Ovary (tissue), 9 donors: Measurements from ENCODE around the gene GTPBP1. TPM values are rescaled to one million over a fixed set of nuclear protein-coding genes. Genes with fewer than 3 reads are reported as not detected.

Experiments used
- DNase-seq, 5 donors: peaks; one replicate each; pipeline ENCODE4 v3.0.0-alpha.2; 2019 to 2020
- H3K27ac ChIP-seq, 2 donors: fragments of 200-600 bp; one replicate each; pipeline versions ENCODE4 v1.5.1 to v1.8.0; 2019 to 2022
- H3K27me3 ChIP-seq: fragments of 200-600 bp; one replicate; pipeline ENCODE4 v1.8.0; 2022
- H3K36me3 ChIP-seq: fragments of 200-600 bp; sonication (generic); one replicate; pipeline ENCODE4 v1.5.1; 2019
- H3K4me1 ChIP-seq: one replicate; pipeline ENCODE4 v1.8.1; 2013; ENCODE audit warnings: mild to moderate bottlenecking, moderate library complexity; ENCODE audit not compliant: insufficient read depth
- H3K4me3 ChIP-seq: fragments of 200-600 bp; sonication (generic); one replicate; pipeline ENCODE4 v1.5.1; 2017
- H3K9me3 ChIP-seq, 2 donors: fragments of 200-600 bp in 1 of 2; sonication (generic) in 1 of 2; one replicate each; pipeline versions ENCODE4 v1.5.1 to v1.8.1; 2013 to 2019; ENCODE audit warnings: mild to moderate bottlenecking in 1 of 2, moderate library complexity in 1 of 2
- EP300 ChIP-seq: sonication (generic); formaldehyde crosslinking; IDR thresholded peaks from one replicate; pipeline ENCODE4 v1.6.1; 2017; ENCODE audit warnings: antibody characterized with exemption
- POLR2A ChIP-seq: fragments of 450-650 bp; IDR thresholded peaks from one replicate; pipeline ENCODE4 v1.6.1; 2017; ENCODE audit warnings: antibody characterized with exemption, mild to moderate bottlenecking, moderate library complexity
- WGBS, 3 donors: extraction: QIAGEN DNeasy Blood & Tissue Kit in 1 of 3; methylation state at CpG; one replicate each; pipeline versions ENCODE4 v1.1.5 to v1.1.7; 2013 to 2017; 5-methylcytosine and 5-hydroxymethylcytosine counted together
- intact Hi-C, 4 donors: fragments of 100-400 bp; cut with DNase I; formaldehyde crosslinking; loops; one replicate each; pipeline versions ENCODE4 v1.11.0 to v1.15.1; 2022 to 2023
- polyA plus RNA-seq, 2 donors: library from polyadenylated mRNA; stranded (reverse); fragments of 200-250 nt in 1 of 2; fragments of 350-450 nt in 1 of 2; fragmentation: Illumina TruSeq in 1 of 2; extraction: RNeasy Lipid Tissue Mini Kit (QIAGEN cat#74804) in 1 of 2; gene quantifications; one replicate each; pipeline ENCODE4 v1.2.3, GENCODE V29; 2013 to 2014
- total RNA-seq, 7 donors: library from RNA; depleted of rRNA in 2 of 7; stranded (reverse); fragments of >200 nt in 2 of 7; fragmentation: NEBNext Ultra II Directional in 3 of 7; extraction: Animal tissue kit (Norgen Biotek cat#: 25700) in 3 of 7; gene quantifications; one replicate each; pipeline versions ENCODE4 v1.1.0 to v1.2.4, GENCODE V29; 2016 to 2023
- TF ChIP-seq, protein P1 (sequence below), 3 donors: fragments of 450-650 bp in 2 of 3; fragments of 200-600 bp in 1 of 3; IDR thresholded peaks; one replicate each; pipeline versions ENCODE4 v1.5.1 to v1.8.0; 2016 to 2022; ENCODE audit warnings: antibody characterized with exemption in 3 of 3, mild to moderate bottlenecking in 1 of 3
- donor health status: DM: no; HTN: no; CAD: no; lungs with moderate emphysema.
- donor health status: DM: no; HTN: no; CAD: no.
- donor health status: Bipolar disorder and iron deficiency.
- donor health status: DM: yes; HTN: yes; CAD: no.
- donor health status: DM: no; HTN: no; CAD: no.
- donor health status: DM: yes; HTN: yes; CAD: no.

The GTPBP1 gene
- total and polyA plus RNA-seq, 9 donors = 16.9 to 71.3 (median 59.9) TPM

DNA sequence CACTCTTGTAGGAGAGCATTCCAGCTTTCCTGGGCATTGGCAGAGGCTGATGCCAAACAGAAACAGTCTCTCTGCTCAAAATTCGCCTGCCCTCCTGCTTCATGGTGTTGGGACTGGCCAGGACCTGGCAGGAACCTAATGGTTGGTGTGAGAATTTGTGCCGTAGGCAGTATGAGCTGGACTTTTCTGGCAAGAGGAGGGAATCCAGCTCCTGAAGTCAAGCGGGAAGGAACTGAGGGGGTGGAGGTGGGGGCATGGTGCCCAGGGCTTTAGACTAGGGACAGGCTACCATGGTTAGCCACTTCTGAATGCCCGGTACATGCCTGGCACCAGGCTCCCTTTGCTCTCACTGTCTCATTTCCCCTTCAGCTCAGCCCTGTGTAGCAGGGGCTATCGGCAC lies 30.9 kb upstream of the GTPBP1 start:
- Histone ChIP-seq H3K4me1 (no peaks in the 10 kb centered on the region), H3K27ac (no peak overlapping the region), H3K9me3 (no peaks in the 10 kb centered on the region), H3K4me3 (no peak overlapping the region), H3K27me3 (no peaks in the 10 kb centered on the region), H3K36me3 (no peaks in the 10 kb centered on the region)
- TF ChIP-seq, protein P1, sequence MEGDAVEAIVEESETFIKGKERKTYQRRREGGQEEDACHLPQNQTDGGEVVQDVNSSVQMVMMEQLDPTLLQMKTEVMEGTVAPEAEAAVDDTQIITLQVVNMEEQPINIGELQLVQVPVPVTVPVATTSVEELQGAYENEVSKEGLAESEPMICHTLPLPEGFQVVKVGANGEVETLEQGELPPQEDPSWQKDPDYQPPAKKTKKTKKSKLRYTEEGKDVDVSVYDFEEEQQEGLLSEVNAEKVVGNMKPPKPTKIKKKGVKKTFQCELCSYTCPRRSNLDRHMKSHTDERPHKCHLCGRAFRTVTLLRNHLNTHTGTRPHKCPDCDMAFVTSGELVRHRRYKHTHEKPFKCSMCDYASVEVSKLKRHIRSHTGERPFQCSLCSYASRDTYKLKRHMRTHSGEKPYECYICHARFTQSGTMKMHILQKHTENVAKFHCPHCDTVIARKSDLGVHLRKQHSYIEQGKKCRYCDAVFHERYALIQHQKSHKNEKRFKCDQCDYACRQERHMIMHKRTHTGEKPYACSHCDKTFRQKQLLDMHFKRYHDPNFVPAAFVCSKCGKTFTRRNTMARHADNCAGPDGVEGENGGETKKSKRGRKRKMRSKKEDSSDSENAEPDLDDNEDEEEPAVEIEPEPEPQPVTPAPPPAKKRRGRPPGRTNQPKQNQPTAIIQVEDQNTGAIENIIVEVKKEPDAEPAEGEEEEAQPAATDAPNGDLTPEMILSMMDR (IDR thresholded peaks at IDR 0.05) = no peak
- intact Hi-C loops = no loop called here
- no peak for DNase-seq
- 63 to 73% (median 71%) methylated on average over 5 of the region's 5 CpGs for WGBS, 3 donors

DNA sequence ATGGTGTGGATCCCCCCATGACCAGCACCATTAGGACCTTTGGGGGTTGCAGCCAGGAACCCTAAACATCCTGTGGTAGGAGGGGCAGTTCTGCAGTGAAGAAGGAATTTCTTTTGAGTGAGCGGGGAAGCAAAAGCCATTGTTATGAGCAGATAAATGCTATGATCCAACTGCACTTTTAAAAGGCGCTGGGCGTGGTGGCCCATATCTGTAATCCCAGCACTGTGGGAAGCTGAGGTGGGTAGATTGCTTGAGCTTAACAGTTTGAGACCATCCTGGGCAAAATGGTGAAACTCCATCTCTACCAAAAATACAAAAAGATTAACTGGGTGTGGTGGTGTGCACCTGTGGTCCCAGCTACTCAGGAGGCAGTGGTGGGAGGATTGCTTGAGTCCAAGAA lies 29.9 kb upstream of the GTPBP1 start:
- intact Hi-C loops = no loop called here
- H3K9me3 ChIP-seq = no peaks in the 10 kb centered on the region
- no peaks in the 10 kb centered on the region for H3K36me3 ChIP-seq
- TF ChIP-seq POLR2A = no peak
- TF ChIP-seq, protein P1 (IDR thresholded peaks at IDR 0.05) = no peak
- TF ChIP-seq EP300 = no peak
- DNase-seq = no peak
- H3K4me3 ChIP-seq = no peak overlapping the region
- no peak overlapping the region for H3K27ac ChIP-seq
- no peaks in the 10 kb centered on the region for H3K4me1 ChIP-seq
- no peaks in the 10 kb centered on the region for H3K27me3 ChIP-seq
- 94 to 97% (median 94%) methylated on average over 3 of the region's 3 CpGs for WGBS, 3 donors

DNA sequence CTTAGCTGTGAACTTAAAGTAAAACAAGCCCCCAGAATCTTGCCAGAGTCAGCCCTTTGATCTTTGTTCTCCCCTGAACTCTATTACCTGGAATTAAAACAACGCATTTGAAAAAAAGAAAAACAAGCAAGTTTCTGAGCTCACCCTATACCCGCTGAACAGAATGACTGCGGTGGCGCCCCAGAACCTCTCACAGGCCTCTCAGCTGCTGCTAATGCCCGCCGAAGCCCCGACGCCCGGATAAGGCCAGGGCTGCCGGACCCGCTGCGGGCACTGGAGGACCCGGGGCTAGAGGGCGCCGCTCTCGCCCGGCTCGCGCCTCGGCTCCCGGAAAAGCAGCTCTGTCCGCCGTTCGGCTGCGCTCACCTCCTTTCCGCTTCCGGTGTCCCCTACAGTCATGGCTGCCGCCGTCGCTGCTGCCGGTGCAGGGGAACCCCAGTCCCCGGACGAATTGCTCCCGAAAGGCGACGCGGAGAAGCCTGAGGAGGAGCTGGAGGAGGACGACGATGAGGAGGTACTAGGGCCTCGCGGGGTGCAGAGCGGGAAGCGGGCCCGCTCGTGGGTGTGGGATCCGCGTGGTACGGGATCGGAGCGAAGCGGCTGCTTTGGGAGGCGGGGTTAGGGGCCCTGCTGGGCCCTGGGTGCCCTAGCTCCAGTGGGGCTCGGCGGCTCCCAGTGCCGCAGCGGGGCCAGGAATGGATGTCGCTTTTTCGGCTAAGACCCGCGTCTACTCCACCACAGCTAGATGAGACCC lies 24.0 kb upstream of the GTPBP1 start, which contains the start of gene TOMM22:
TOMM22 (plus strand) TSS at position 376 of the 754 bp plus-strand sequence; CDS start at position 398, 22 bp downstream.
- intact Hi-C loops = no loop called here
- H3K4me3 ChIP-seq = peak within 1 kb of the TSS; percentile 99
- peaks cover 4% of the 10 kb centered on the region for H3K4me1 ChIP-seq
- DNase-seq = peak; percentile 80 to 91 (median 83)
- TF ChIP-seq EP300 = no peak
- no peak for TF ChIP-seq POLR2A
- TF ChIP-seq, protein P1 (IDR thresholded peaks at IDR 0.05) = peak; percentile 35 to 61 (median 38)
- no peaks in the 10 kb centered on the region for H3K9me3 ChIP-seq
- WGBS, 3 donors = 0 to 1% (median 0%) methylated on average over 59 to 60 of the region's 60 CpGs
- no peak within 1 kb of the TSS for H3K27ac ChIP-seq
- H3K36me3 ChIP-seq = no peaks in the 10 kb centered on the region
- H3K27me3 ChIP-seq = no peaks in the 10 kb centered on the region

DNA sequence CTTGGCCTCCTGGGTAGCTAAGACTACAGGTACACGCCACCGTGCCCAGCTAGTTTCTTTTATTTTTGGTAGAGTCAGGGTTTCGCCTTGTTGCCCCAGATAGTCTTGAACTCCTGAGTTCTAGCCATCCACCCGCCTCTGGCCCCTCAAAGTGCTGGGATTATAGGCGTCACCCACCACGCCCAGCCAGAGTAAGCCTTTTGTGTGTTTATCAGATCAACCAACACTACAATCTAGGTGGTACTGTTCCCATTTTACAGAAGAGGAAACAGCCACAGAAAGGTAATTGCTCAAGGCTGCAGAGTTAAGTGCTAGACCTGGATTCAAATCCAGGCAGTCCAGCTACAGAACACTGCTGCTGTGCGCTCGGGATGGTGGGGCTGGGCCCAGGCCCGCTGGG lies 20.8 kb upstream of the GTPBP1 start:
- Histone ChIP-seq H3K9me3 (no peaks in the 10 kb centered on the region), H3K27ac (no peak overlapping the region), H3K27me3 (no peaks in the 10 kb centered on the region), H3K36me3 (no peaks in the 10 kb centered on the region), H3K4me1 (peaks cover 4% of the 10 kb centered on the region), H3K4me3 (no peak overlapping the region)
- DNase-seq = no peak
- intact Hi-C loops = no loop called here
- TF ChIP-seq, protein P1 (IDR thresholded peaks at IDR 0.05) = no peak
- no peak for TF ChIP-seq POLR2A
- TF ChIP-seq EP300 = no peak
- WGBS, 3 donors = 90 to 92% (median 92%) methylated on average over 9 of the region's 9 CpGs
